Stimulated activated CD8-positive, alpha-beta memory T cell treated with anti-CD3 and anti-CD28 coated beads, Interleukin-12 subunit alpha, Interleukin-12 subunit beta, amount 100 ng/mL, for 4 hours (primary cell): ENCODE data around the gene OR5J2.
"Not testable (repeated sequence)": the region's sequence is repeated elsewhere in the genome, so short reads cannot be mapped to it uniquely, and the experiment has no call there.

Source experiments
- DNase-seq: peaks from one replicate; pipeline ENCODE4 v3.0.0-alpha.2; 2020; ENCODE audit warnings: low read depth

OR5J2 gene

GRCh38 chr11:56176318-56176717 is at the start of gene OR5J2:
Gene OR5J2 (plus strand): TSS chr11:56176618. CDS start chr11:56176618, 0 bp downstream.
- DNase-seq = no peak

- DNase-seq = no peak
These were observed 36.2 kb upstream of the OR5J2 start, which contains the start of gene OR8J3 for GRCh38 chr11:56140151-56140661. Gene OR8J3 (minus strand): TSS chr11:56140201. CDS start chr11:56137718, 2,483 bp downstream.

GRCh38 chr11:56143681-56144080 is 32.7 kb upstream of the OR5J2 start:
- DNase-seq = not testable (repeated sequence)

GRCh38 chr11:56151376-56151775 is 25.0 kb upstream of the OR5J2 start:
- DNase-seq = no peak

- no peak for DNase-seq
These were observed 24.1 kb upstream of the OR5J2 start for GRCh38 chr11:56152333-56152732.

GRCh38 chr11:56160217-56160616 is 16.2 kb upstream of the OR5J2 start, which contains the start of gene OR8K5:
Gene OR8K5 (minus strand): TSS chr11:56160317. CDS start chr11:56160317, 0 bp downstream.
- DNase-seq = no peak

- DNase-seq = no peak
These were observed 12.6 kb upstream of the OR5J2 start for GRCh38 chr11:56163804-56164203.

GRCh38 chr11:56172256-56172830 is 4.1 kb upstream of the OR5J2 start:
- no peak for DNase-seq

GRCh38 chr11:56183459-56183858 is 7.0 kb downstream of the OR5J2 start:
- no peak for DNase-seq

- DNase-seq = no peak
These were observed 12.2 kb downstream of the OR5J2 start for GRCh38 chr11:56188602-56189001.

- DNase-seq = no peak
These were observed 20.3 kb downstream of the OR5J2 start for GRCh38 chr11:56196705-56197104.

GRCh38 chr11:56197367-56197766 is 20.9 kb downstream of the OR5J2 start:
- no peak for DNase-seq

- DNase-seq = no peak
These were observed 31.4 kb downstream of the OR5J2 start for GRCh38 chr11:56207790-56208189.

- no peak for DNase-seq
These were observed 38.1 kb downstream of the OR5J2 start for GRCh38 chr11:56214537-56214936.

GRCh38 chr11:56219735-56220134 is 43.3 kb downstream of the OR5J2 start:
- not testable (repeated sequence) for DNase-seq
